ENCODE measurements around the gene FAM222B.

GRCh38 chr17:28858801-28859355, 16.3 kb upstream of the FAM222B start:
- TF ChIP-seq EZH2 (IDR thresholded peaks at IDR 0.05; ENCODE audit: borderline replicate concordance, insufficient read depth, low read length, poor library complexity, severe bottlenecking) = no peak
- TF ChIP-seq CTCF (IDR thresholded peaks at IDR 0.05; ENCODE audit: poor library complexity, severe bottlenecking) = no peak
- TF ChIP-seq RAD21 (conservative IDR thresholded peaks at IDR 0.05) = no peak
- TF ChIP-seq SMC3 (conservative IDR thresholded peaks at IDR 0.05; ENCODE audit: poor library complexity) = no peak
- no peak for TF ChIP-seq POLR2AphosphoS5 (IDR thresholded peaks at IDR 0.05)
- no peak for TF ChIP-seq MXI1 (conservative IDR thresholded peaks at IDR 0.05; ENCODE audit: poor library complexity, severe bottlenecking)
- TF ChIP-seq REST (IDR thresholded peaks at IDR 0.05; ENCODE audit: borderline replicate concordance) = no peak
